ENCODE results near the gene CETP.
"Not testable (repeated sequence)": the region's sequence is repeated elsewhere in the genome, so short reads cannot be mapped to it uniquely, and the experiment has no call there.

Gene CETP

GRCh38 chr16:56933828-56934598 lies 27.7 kb upstream of the CETP start:
- DNase-seq (ENCODE audit: low read depth): no peak

DNA sequence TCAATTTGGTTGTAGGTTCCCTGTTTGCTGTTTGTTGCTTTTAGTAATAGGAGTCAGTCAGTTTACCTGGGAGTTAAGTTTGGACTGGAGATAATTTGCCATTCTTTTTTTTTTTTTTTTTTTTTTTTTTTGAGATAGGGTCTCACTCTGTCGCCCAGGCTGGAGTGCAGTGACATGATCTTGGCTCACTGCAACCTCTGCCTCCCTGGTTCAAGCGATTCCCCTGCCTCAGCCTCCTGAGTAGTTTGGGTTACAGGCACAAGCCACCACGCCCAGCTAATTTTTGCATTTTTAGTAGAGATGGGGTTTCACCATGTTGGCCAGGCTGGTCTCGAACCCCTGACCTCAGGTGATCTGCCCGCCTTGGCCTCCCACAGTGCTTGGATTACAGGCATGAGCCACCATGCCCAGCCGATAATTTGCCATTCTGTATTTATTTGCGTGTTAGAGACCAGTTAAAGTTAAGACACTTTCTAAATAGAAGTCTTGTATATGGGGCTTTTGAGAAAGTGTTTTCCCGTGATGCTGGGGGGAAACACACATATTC lies 27.1 kb upstream of the CETP start:
- DNase-seq (ENCODE audit: low read depth): not testable (repeated sequence)

DNA sequence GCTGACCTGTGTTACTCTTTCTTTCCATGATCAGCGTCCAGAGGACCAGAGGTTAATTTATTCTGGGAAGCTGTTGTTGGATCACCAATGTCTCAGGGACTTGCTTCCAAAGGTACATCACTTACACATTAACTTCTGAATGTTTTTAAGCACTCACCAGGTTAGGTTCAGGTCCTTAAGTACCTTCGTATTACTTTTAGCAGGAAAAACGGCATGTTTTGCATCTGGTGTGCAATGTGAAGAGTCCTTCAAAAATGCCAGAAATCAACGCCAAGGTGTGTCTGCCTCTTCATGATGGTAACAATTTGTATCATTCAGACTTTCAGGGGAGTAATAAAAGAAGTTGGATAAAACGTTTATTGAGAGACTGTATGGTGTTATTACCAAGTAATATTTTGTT lies 26.5 kb upstream of the CETP start:
- DNase-seq (ENCODE audit: low read depth): no peak

- no peak for DNase-seq (ENCODE audit: low read depth)
Measured at GRCh38 chr16:56936491-56936890, 25.3 kb upstream of the CETP start.

- no peak for DNase-seq (ENCODE audit: low read depth)
Measured at GRCh38 chr16:56936950-56937349, 24.8 kb upstream of the CETP start.

DNA sequence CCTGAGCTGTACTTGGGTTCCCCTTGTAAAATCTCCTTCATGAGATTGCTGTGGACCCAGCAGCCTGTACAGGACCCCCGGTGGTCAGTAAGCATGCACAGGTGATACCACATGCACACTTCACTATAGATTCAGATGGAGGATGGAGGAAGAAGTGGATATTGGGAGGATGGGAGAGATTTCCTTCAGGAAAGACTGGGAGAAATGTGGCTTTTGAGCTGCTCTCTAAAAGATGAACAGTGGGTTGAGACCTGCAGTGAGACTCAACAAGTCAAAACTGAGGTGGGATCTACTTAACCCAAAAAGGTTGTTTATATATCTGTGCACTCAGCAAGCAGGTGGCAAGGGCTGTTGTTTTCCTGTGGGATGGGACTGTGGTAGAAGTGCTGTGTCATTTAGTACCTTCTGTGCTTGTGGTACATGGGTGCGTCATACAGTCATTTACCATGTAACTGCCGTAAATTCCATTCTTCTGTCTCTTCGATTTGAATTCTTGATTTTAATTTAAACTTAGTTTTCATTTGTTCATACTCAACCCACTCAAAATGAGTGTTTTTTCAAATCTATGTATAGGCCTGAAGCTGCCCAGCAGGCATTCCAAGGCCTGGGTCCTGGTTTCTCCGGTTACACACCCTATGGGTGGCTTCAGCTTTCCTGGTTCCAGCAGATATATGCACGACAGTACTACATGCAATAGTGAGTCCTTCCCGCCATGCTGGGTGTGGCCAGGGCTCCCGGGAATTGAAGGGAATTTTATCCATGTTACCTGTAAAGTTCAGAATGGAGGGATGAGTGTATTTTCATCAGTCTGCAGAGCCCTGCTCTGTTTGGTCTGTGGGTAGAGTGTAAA lies 22.9 kb upstream of the CETP start:
- no peak for DNase-seq (ENCODE audit: low read depth)

DNA sequence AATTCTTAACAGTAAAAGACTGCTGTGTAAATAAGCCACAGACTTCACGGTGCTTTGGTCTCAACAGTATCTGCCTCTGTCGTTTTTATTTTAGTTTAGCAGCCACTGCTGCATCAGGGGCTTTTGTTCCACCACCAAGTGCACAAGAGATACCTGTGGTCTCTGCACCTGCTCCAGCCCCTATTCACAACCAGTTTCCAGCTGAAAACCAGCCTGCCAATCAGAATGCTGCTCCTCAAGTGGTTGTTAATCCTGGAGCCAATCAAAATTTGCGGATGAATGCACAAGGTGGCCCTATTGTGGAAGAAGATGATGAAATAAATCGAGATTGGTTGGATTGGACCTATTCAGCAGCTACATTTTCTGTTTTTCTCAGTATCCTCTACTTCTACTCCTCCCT lies 21.9 kb upstream of the CETP start:
- no peak for DNase-seq (ENCODE audit: low read depth)

DNA sequence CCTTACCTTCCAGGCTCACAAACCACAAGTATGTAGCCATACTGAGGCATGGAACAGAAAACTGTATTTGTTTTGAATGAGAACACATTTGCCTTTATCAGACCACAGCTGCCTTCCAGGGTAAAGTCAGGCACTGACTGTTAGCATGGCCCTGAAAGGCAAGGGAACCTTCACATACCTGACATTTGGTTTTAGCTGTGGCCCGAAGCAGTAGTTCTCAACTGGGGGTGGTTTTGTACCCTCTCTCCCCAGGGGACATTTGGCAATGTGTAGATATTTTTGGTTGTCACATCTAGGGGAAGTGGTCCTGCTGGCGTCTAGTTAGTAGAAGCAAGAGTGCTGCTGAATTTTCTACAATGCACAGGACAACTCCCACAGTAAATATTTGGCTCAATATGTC lies 20.7 kb upstream of the CETP start:
- DNase-seq (ENCODE audit: low read depth): no peak

GRCh38 chr16:56941856-56942331 lies 19.9 kb upstream of the CETP start:
- no peak for DNase-seq (ENCODE audit: low read depth)

DNA sequence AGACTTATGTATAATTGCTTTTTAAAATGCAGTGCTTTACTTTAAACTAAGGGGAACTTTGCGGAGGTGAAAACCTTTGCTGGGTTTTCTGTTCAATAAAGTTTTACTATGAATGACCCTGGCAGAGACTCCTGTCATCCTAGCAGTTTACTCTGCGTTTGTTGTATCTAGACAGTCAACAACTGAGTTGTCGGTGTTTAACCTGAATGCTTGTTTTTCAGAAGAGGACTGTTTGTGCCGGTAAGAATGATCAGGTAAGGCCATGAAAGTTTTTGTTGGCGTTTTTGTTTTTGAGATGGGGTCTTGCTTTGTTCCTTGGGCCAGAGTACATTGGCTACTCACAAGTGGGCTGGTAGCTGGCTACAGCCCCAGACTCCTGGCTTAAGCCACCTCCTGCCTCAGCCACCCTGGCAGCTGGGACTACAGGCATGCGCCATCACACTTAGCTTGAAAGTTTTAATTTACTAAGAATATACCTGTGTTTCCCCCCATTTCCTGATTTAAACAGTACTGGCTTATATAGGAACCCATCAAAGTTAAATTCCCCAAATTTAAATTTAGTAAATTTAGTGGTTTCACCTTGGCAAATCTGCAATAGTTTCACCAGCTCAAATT lies 17.9 kb upstream of the CETP start:
- DNase-seq (ENCODE audit: low read depth): no peak

DNA sequence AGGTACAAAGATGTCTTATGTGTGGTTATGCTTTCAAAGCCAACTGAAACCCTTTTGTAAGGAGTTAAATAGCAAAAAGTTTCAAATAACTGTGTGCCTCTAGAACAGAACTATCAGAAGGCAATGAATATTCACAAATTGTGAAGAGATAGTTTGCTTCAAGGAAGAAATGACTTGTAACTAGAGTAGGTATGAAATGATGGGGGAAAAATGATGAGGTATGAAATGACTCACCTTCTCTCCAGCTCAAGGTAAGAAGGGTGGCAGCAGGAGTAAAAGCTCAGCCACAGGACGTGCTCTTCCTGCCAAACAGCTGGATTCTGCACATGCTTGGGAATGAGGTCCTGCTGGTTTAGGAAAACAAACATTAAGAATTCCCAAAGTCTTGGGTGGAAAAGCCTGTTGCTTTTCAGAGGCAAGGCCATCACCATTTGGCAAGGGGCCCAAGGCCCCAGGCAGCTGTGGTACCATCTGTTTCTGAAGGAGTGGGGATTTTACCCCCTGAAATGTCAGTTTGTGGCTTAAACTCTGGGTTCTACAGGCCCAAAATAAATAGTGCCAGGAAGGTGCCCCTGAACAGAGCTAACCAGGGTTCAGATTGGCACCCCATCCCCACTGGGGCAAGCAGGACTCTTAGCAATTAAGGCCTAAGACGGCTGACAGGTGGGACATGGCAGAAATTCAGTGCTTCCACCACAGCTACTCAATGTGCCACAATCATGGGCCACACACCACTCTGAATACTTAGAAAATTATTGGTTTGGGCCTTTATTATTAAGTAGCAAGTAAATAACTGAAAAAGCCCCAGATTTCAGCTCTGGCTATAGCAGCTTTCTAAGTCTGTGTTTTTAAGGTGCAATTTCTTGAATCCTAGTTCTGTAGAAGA lies 16.6 kb upstream of the CETP start:
- DNase-seq (ENCODE audit: low read depth): no peak

DNA sequence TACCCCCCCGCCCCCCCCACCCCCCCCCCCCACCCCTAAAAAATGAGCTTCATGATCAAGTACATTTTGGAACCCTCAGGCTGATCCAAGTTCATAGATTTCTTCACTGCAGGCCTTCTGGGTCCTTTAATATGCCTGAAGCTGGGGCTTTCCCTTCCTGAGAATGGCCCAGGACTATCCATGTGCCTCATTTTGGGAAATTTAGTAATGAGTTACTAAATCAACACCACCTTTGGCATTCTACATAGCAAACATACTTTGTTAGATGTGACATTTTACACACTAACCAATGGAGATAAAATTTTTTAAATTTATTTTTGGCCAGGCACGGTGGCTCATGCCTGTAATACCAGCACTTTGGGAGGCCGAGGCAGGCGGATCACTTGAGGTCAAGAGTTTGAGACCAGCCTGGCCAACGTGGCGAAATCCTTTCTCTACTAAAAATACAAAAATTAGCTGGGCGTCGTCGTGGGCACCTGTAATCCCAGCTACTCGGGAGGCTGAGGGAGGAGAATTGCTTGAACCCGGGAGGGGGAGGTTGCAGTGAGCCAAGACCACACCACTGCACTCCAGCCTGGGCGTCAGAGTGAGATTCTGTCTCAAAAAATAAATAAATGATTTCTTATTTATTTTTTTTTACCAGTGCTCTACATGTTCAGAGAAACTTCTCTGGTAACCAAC lies 15.8 kb upstream of the CETP start:
- no peak for DNase-seq (ENCODE audit: low read depth)

DNA sequence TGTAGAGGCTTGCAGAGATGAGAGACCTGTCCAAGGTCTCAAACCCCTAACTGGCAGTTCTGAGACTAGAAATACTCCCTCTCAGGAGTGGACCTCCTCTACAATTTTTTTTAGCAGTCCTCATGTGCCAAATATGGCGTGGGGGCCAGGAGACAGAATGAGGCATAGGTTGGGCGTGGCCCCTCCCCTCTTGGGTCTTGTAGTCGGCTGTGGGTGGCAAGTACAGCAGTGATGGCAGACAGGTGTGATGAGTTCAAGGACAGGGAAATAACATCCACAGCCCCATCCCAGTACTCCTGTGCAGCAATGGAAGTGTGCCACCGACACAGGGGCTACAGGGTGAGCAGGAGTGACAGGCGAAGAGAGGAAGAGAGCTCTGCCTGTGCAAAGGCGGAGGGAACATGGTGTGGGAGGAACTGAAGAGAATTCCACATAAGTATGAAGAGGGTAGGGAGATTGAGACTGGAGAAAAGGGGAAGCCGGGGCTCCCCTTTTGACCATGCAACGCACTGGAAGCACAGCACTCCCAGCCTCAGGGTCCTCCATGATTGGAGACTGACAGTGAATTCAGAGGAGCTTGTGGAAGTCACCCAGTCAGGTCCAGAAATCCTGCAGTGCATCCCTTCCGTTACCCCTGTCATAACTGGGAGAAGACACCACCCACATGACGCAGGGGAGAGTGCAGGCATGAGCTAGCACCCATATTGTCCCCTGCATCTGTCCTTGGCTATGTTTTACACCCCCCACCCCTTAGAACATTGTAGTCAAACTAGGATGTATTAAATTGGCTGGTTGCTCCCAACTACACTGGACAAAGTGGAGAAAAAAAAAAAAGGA lies 14.8 kb upstream of the CETP start:
- no peak for DNase-seq (ENCODE audit: low read depth)

DNA sequence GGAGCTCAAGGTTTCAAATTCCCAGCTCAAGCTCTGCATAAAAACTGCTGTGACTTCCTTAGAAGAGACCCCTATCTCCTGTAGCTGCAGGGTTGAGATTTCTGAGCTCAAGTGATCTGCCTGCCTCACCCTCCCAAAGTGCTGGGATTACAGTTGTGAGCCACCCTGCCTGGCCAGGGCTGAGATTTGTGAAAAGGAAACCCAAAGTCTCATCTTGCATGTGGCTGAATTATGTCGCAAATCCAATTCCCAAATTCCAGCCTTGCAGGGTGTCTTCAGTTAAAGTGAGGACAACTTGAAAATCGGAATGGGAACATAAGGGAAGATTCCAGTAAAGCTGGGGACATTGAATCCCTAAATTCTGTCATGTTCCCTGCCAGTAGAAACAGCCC lies 14.2 kb upstream of the CETP start:
- no peak for DNase-seq (ENCODE audit: low read depth)

DNA sequence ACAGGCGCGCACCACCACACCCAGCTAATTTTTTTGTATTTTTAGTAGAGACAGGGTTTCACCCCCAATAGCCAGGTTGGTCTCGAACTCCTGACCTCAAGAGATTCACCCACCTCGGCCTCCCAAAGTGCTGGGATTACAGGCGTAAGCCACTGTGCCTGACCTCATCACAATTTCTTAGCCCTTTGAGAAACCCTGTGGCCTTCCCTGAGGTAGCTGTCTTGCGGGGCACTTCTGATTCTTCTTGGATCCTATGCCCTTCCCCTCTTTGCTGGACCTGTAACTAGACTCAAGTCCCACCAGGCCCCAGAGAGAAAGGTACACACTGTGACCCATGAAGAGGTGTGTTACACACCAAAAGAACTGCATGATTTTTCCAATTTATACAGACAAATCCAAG lies 13.5 kb upstream of the CETP start:
- no peak for DNase-seq (ENCODE audit: low read depth)

DNA sequence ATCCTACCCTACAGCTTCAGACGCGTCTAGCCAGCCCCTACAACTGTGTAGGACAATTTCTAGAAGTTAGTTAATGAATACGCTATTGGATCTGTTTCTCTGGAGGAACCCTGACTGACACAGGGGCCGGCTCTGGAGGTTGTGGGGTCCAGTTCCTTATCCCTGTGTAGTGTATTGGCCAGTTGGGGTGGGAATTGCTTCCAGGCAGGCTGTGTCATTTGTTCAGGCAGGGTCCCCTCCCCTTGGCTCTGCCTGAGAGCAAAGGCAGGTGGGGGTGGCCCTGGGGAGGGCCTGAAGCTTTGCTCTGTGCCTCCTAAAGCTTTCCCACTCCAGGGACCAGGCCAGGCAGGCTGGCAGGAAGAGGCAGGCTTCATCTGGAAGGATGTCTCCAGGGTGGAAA lies 11.7 kb upstream of the CETP start:
- no peak for DNase-seq (ENCODE audit: low read depth)

DNA sequence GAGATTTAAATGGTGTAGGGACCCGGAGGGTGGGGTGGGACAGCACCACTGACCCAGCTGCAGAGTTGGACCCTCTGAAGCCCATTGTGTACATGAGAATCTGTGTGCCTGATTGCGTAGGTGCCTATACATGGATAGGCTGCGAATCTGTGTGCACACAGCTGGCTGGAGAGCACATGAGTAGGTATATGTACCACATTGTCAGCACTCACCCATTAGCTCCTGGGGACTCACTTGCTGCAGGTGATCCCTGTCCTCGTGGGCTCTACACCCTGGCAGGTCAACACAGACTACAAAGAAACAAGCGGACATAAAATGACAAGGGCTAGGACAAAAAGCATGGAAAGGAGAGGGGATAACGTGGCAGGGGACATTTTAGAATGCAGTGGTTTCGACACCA lies 11.3 kb upstream of the CETP start:
- DNase-seq (ENCODE audit: low read depth): no peak

DNA sequence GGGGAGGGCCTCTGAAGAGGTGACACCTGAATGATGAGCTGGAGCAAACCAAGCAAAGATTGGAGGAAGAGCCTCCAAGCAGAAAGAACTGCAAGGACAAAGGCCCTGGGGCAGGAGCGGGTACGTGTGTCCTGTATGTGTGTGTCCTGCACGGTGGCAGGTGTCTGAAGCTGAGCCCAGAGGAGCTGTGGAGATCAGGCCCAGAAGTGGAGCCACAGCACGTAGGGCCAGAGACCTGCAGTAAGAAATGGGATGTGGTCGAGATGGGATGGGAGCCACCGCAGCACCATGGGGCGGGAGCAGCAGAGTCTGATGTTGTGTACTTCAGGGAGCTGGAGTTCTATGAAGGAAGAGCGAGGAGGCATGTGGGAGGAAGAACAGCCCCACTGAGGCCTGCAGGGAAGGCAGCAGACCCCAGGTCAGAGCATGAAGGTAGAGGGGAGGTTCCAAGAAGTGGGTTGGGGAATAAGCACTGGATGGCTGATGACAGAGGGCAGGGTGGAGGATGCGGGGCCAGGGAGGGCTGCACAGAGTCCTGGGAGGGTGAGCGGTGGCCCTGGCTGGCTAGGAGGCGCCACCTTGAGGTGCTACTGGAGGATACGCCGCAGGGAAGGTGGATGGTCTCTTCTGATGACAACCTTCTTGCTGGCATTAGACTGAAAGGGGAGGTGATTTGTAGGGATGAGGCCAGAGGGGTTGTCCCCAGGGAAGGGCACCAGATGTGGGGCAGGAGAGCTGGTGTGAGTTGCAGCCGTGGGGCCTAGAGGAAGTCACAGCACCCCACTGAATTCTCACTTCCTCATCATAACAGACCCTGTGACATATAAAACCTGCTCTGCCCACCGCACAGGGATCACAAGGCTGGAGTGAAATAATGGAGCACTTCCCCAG lies 10.6 kb upstream of the CETP start:
- peak; percentile 17 for DNase-seq (ENCODE audit: low read depth)

- DNase-seq (ENCODE audit: low read depth): no peak
Measured at GRCh38 chr16:56953006-56953405, 8.7 kb upstream of the CETP start.
